SK-N-SH (cell line): Measurements from ENCODE around the gene APBA2.

Experiments
- CTCF ChIP-seq: fragments of 200-600 bp; sonication (generic); IDR thresholded peaks from 2 replicates; pipeline ENCODE4 v1.6.1; 2017; ENCODE audit warnings: antibody characterized with exemption, mild to moderate bottlenecking, moderate library complexity
- EZH2phosphoT487 ChIP-seq: fragments of 200-600 bp; sonication (generic); IDR thresholded peaks from 2 replicates; pipeline ENCODE4 v1.6.1; 2017; ENCODE audit warnings: low read depth, mixed run types, mild to moderate bottlenecking, antibody characterized with exemption, moderate library complexity, borderline replicate concordance
- FOXM1 ChIP-seq: IDR thresholded peaks from 2 replicates; pipeline ENCODE4 v1.4.0; 2012; ENCODE audit warnings: low read depth, mild to moderate bottlenecking
- MAX ChIP-seq: IDR thresholded peaks from 2 replicates; pipeline ENCODE4 v1.4.0; 2012; ENCODE audit warnings: low read depth
- REST ChIP-seq: IDR thresholded peaks from 2 replicates; pipeline ENCODE4 v1.6.1; 2012; ENCODE audit warnings: mild to moderate bottlenecking, low read depth, low read length, moderate library complexity
- TAF1 ChIP-seq: IDR thresholded peaks from 2 replicates; pipeline ENCODE4 v1.6.1; 2012; ENCODE audit warnings: low read depth, mild to moderate bottlenecking, low read length, moderate library complexity, borderline replicate concordance
- USF1 ChIP-seq: IDR thresholded peaks from 2 replicates; pipeline ENCODE4 v1.4.0; 2012; ENCODE audit warnings: low read depth, borderline replicate concordance
- USF2 ChIP-seq: fragments of 150-350 bp; IDR thresholded peaks from 2 replicates; pipeline ENCODE4 v1.6.1; 2017; ENCODE audit warnings: antibody characterized with exemption, low read length, low read depth, borderline replicate concordance
- YY1 ChIP-seq: IDR thresholded peaks from 2 replicates; pipeline ENCODE4 v1.4.0; 2012; ENCODE audit warnings: low read depth, mild to moderate bottlenecking

GRCh38 chr15:28892789-28893610 is 7.2 kb downstream of the APBA2 start:
- no peak for TF ChIP-seq CTCF
- no peak for TF ChIP-seq USF2
- TF ChIP-seq EZH2phosphoT487 = no peak
- TF ChIP-seq TAF1 = no peak
- no peak for TF ChIP-seq USF1
- no peak for TF ChIP-seq FOXM1
- TF ChIP-seq REST = no peak
- TF ChIP-seq YY1 = no peak
- no peak for TF ChIP-seq MAX
